GM18868 (cell line): Measurements from ENCODE around the gene FOSL1.

Experiments used
- ATAC-seq: cut with Tn5 transposase; IDR thresholded peaks from one replicate; pipeline ENCODE4 v1.9.1; 2021; ENCODE audit warnings: mild to moderate bottlenecking, moderate library complexity; ENCODE audit not compliant: unreplicated experiment

FOSL1 gene

GRCh38 chr11:65882120-65883057 lies 17.8 kb downstream of the FOSL1 start:
- no peak for ATAC-seq

GRCh38 chr11:65880844-65881421 lies 19.3 kb downstream of the FOSL1 start:
- no peak for ATAC-seq

- ATAC-seq = no peak
Observed at GRCh38 chr11:65880027-65880426, 20.2 kb downstream of the FOSL1 start.

- no peak for ATAC-seq
Observed at GRCh38 chr11:65879617-65880016, 20.6 kb downstream of the FOSL1 start, which contains the start of gene CTSW. CTSW (plus strand) TSS chr11:65879837; CDS start chr11:65879855, 18 bp downstream.

- ATAC-seq = peak; percentile 76
Observed at GRCh38 chr11:65873318-65874156, 26.7 kb downstream of the FOSL1 start.

- no peak for ATAC-seq
Observed at GRCh38 chr11:65872586-65873317, 27.4 kb downstream of the FOSL1 start, which contains the start of gene EFEMP2. EFEMP2 (minus strand) TSS chr11:65872800; CDS start chr11:65872354, 446 bp downstream.

GRCh38 chr11:65871811-65872548 lies 28.2 kb downstream of the FOSL1 start:
- no peak for ATAC-seq

- ATAC-seq = no peak
Observed at GRCh38 chr11:65870706-65871681, 29.2 kb downstream of the FOSL1 start.

GRCh38 chr11:65870307-65870658 lies 29.9 kb downstream of the FOSL1 start:
- ATAC-seq = no peak

GRCh38 chr11:65869643-65870306 lies 30.4 kb downstream of the FOSL1 start:
- ATAC-seq = no peak

- ATAC-seq = no peak
Observed at GRCh38 chr11:65868907-65869306, 31.3 kb downstream of the FOSL1 start.

- ATAC-seq = no peak
Observed at GRCh38 chr11:65868076-65868667, 32.0 kb downstream of the FOSL1 start.

GRCh38 chr11:65867284-65868071 lies 32.7 kb downstream of the FOSL1 start:
- ATAC-seq = no peak

- no peak for ATAC-seq
Observed at GRCh38 chr11:65866509-65867283, 33.5 kb downstream of the FOSL1 start.

GRCh38 chr11:65865550-65866172 lies 34.5 kb downstream of the FOSL1 start:
- ATAC-seq = no peak
